Limb (tissue), 2 donors: ENCODE measurements around the gene SENP1.

ENCODE experiments used
- DNase-seq, 2 donors: peaks; one replicate each; pipeline ENCODE4 v3.0.0-alpha.2; 2016; ENCODE audit errors: extremely low spot score in 2 of 2

SENP1 gene

DNA sequence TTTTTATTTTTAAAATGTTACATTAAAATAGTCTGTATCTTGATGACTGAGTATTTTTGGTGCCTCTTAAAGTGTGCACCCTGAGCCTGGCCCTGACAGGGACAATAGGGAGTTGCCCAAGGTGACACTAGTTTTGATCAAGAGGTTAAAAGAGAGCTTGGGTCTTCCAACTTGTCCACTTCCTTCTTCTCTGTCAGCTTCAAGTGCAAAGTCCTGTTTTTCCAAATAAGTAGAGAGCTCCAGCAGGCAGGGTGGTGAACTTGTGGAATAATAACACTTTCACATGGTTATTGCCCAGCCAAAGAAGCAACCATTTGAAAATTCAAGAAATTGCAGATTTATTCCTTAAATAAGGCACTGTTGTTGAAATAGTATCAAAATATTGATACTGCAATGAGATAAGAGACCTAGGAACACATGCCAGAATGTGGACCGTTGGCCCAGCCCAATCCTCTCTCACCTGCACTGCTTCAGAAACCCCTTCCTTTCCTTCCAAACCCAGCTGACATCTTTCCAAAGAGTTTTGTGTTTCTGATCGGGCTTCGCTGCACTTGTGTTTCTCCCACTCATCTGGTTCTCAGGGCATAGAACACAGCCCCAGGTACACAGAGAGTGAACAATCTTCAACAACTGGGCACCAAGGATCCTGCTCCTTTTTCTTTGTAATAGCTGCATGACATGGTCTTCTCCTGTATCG lies 87.8 kb downstream of the SENP1 start:
- DNase-seq = no peak

DNA sequence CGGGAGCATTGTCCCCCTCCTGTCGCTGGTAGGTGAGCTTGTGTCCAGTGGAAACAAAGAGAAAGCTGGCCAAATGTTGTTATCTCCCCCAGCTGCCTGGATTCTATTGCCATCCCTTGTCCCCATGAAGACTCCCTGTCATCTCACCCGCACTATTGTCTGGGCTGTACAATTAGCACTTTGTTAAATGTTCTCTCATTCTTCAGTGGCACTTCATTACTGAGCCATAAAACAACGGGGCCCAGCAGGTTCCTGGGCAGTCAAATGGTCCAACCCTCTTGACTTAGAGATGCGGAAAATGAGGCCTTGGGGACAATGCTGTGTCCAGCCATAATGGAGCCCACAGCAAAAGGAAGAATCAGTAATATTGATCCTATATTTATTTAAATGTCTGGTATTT lies 88.4 kb downstream of the SENP1 start:
- no peak for DNase-seq

GRCh38 chr12:48016373-48017020 lies 89.4 kb downstream of the SENP1 start:
- no peak for DNase-seq

DNA sequence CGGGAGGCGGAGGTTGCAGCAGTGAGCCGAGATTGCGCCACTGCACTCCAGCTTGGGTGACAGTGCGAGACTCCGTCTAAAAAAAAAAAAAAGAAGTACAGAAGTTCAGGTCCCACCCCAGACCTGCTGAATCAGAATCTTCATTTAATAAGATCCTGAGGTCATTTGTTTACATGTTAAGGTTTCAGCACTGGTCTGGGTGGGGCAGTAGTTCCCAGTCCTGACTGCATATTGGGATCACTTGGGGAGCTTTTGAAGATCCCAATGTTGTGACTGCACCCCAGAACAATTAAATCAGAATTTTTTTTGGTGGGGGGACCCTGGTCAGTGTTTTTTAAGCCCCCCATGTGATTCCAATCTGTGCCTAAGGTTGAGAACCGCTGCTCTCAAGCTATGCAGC lies 89.9 kb downstream of the SENP1 start:
- DNase-seq = no peak

- DNase-seq = no peak
Measured at GRCh38 chr12:48015129-48015528, 90.8 kb downstream of the SENP1 start.

- no peak for DNase-seq
Measured at GRCh38 chr12:48013287-48013686, 92.6 kb downstream of the SENP1 start.

DNA sequence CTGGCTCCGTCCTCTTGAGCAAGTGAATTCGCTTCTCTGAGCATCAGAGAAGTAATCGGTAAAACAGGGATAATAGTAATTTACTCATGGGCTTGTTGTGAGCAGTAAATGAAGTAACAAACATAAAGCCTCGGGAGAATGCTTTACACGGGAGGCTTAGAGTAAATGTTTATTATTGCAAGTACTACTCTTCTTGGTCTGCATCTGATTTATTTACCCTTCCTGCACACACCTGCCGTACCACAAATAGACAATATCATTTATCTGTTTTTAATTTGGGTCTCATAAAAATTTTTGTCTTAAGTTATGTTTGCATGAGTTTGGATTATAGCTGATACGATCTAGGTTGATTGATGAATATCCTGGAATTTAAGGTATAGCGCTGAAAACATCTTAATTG lies 93.8 kb downstream of the SENP1 start:
- no peak for DNase-seq

- DNase-seq = no peak
Measured at GRCh38 chr12:48010366-48010970, 95.4 kb downstream of the SENP1 start.

DNA sequence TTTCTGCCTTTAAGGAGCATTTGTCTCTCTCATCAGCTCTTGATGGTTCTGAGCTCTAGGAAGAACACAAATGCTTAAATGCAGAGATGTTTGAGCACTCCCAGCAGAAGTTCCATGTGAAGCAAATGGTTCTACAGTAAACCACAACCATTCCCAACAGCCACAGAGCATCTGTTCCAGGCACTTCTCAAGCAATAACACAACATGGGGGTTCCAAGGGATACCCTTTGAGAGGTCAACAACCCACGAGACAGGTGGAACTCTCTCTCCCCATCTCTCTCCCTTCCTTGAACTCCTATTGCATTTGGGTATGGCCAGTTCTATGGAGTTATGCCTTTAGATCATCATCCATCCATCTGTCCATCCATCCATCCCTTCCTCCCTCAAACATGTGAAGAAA lies 96.4 kb downstream of the SENP1 start:
- no peak for DNase-seq

- DNase-seq = no peak
Measured at GRCh38 chr12:48008950-48009349, 96.9 kb downstream of the SENP1 start.

DNA sequence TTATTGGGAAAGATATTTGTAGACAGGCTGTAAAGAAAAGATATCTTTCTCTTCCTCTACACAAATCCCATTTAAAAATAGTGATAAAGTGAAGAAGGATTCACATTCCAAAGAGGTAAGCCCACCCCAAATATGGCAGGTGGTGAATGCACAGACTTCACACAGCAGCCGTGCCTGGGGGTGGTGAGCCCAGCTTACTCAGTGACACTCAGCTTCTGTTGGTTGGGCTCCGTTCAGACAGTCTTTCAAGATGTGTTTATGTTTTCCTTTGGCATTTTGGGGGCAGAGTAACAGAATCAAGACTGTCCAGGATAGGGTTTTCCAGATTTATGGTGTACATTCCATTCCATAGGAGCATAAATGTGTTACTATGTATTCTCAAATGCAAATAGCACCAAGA lies 97.5 kb downstream of the SENP1 start:
- no peak for DNase-seq

DNA sequence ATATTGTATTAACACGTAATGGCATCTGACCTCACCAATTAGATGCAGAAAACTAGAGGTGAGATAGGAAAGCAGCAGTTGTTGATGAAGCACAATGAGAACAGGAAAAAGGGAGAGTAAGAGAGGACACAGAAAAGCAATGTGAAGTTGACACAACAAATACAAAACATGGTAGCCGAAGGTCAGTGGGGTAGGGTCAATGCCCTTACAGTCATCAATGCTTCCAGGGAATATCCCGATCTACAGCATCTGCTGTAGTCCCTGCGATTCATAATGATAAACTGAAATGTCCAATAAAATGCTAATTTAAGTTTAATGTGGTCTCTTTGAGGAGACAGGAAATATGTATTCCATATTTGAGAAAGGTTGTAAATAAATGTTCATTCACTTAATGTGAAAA lies 98.7 kb downstream of the SENP1 start:
- no peak for DNase-seq

GRCh38 chr12:48005750-48006021 lies 100.2 kb downstream of the SENP1 start:
- DNase-seq = no peak

DNA sequence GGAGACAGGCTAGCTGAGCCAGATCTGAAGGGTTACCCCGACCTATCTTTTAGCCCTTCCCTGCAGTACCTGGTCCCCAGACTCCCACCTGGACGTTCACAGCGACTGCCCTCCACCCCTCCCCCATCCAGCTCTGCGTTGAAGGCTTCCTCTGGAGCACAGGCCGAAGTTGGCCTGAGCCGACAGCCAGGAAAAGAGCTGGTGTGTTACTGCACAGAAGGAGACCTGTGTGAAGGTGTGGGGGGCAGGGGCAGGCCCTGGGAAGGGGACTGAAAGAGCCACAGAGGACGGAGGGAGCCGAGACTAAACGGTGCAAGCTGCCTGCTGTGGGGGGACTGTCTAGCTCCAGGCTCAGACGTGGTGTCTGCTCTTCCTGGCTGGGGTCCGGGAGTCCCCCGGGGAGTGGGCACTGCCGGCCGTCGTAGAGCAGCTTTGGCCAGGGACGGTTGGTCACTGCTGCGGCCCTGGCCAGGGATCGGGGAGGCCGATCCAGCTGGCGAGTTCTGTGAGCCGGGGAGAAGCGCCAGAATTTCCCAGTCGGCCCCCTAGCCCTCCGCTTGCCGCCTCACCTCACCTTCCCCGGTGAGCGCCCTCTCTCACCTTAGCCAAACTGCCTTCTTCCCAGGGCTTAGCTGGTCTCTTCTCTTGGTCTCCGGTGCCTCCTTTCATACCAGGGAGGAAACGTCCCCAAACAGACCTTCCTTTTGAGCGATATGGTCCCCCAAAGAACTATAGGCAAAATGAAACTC lies 100.7 kb downstream of the SENP1 start:
- no peak for DNase-seq

DNA sequence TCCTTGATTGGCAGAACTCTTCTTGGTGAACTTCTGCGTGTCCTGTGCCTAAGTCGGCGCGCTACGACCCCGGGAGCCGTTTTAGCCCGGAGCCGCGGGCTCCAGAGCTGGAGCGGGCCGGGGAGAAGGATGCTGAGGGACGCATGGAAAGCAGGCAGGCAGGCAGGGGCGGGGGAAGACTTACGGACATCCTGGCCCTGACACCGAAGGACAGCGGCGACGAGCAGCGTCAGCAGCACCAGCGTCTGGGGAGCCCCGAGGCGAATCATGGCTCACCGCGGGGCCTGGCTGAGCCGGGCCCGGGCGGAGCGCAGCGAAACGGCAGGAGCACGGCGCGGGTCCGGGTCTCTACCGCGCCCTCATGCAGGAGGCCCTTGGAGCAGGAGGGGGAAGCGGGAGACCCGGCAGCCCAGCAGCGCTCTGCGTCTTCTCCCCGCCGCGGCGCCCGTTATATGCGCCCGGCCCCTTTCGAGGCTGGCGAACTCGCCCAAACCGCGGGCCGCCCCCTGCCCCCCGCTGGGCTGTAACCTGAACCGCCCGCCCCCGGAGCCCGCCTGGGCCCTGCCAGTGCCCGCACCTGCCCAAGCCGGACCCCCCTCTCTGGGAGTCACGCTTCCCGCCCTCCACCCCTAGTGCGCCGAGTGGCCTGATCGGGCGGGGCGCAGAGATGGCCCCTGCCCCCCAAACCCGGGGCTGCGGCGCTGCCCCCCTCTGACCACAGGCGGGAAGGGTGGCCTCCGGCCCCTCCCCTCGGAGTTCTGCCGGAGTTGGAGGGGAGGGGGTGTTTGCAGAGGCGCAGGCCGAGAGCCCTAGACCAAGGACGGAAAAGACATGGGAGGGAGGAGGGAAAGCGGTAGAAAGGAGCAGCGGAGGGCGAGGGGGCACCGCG lies 101.6 kb downstream of the SENP1 start, which contains the start of gene COL2A1:
Gene COL2A1, minus strand, starts transcription at position 424 of the 889 bp plus-strand sequence. Its CDS starts 155 bp downstream, at position 269.
- DNase-seq = peak; percentile 43 to 84

- peak in 1 of 2 donors; percentile 74 for DNase-seq
Measured at GRCh38 chr12:48003226-48004052, 102.4 kb downstream of the SENP1 start.

DNA sequence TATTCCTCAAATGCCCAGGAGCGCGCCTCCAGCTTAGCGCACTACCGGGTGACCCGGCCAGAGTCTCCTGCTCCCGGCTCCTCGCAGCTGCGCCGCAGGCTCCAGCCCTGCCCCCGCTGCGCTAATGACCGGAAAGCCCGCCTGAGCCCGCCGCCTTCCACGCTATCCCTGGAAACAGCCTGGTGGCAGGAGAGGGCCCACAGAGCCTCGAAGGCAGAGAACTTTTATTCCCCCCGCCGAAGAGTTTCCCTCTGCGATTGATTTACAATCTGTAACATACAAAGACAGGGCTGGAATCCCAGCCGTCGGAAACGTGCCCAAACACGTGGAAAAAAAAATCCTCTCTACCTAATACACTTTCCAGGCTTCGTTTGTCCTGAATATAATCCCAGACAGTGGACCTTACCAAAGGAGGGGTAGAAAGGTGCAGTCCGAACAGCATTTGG lies 103.1 kb downstream of the SENP1 start:
- DNase-seq = peak; percentile 24 to 70

GRCh38 chr12:48002414-48002730 lies 103.5 kb downstream of the SENP1 start:
- no peak for DNase-seq

DNA sequence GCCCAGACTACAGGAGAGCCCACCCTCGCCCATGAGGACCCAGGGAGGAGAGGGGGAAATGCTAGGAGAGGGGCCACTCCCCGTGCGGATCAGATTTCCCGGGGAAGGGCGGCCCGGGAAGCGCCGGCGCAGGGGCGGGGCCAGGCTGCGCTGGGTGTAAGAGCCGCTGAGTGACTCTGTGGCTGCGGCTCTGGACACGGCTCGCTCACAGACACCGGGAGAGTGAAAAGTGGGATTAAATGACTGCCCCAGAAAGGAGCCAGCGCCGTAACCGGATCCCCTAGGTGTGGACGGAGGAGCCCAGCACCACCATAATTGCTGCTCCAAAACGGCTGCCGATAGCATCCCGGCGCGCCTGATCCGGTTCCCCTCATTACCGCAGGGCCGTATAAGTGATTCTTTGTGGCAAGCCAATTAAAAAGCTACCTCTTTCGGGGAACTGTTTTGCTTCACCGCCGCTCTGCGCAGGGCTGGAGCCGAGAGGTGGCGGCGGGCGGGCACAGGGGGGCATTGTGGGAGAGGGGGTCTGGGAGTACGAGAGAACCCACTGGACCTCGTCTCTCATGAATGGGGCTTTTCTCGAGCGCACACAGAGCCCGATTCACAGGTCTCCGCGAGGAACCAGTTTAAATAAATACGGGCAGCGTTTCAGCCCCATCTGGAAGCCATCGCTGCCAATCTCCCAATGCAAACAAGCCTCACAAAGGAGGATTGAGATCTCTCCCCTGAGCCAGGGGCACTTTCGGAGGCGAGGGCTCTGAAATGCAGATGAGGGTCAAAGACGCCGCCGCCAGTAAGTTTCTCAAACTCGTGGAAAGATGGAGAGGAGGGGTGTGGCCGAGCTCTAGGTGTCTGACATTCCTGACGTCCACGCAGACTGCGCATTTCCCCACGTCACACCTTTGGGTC lies 104.1 kb downstream of the SENP1 start:
- peak; percentile 60 to 83 for DNase-seq
